Activated CD4-positive, alpha-beta T cell treated with anti-CD3 and anti-CD28 coated beads, Interleukin-2, Interleukin-6, amounts not matched to agents 100 ng/mL and 50 ng/mL, durations not matched to agents 16 hours and 8 hours (primary cell): Measurements from ENCODE around the gene REPIN1.
A peak's percentile ranks its signal among the peaks of the same experiment; 100 is the strongest.

Experiments
- DNase-seq: peaks from one replicate; pipeline ENCODE4 v3.0.0-alpha.2; 2020

REPIN1 gene

GRCh38 chr7:150368096-150368883 lies at the start of gene REPIN1:
Gene REPIN1 (plus strand): TSS chr7:150368822. CDS start chr7:150369712, 890 bp downstream.
- peak; percentile 87 for DNase-seq

GRCh38 chr7:150321788-150322113 lies 46.9 kb upstream of the REPIN1 start:
- DNase-seq = no peak

GRCh38 chr7:150322114-150322832 lies 46.3 kb upstream of the REPIN1 start:
- peak; percentile 85 for DNase-seq

GRCh38 chr7:150322833-150323681 lies 45.6 kb upstream of the REPIN1 start, which contains the start of the genes ACTR3C and LRRC61:
Gene ACTR3C (minus strand): TSS chr7:150323545. CDS start chr7:150295296, 28,249 bp downstream.
Gene LRRC61 (plus strand): TSS chr7:150323355. CDS start chr7:150336862, 13,507 bp downstream.
- peak; percentile 77 for DNase-seq

DNA sequence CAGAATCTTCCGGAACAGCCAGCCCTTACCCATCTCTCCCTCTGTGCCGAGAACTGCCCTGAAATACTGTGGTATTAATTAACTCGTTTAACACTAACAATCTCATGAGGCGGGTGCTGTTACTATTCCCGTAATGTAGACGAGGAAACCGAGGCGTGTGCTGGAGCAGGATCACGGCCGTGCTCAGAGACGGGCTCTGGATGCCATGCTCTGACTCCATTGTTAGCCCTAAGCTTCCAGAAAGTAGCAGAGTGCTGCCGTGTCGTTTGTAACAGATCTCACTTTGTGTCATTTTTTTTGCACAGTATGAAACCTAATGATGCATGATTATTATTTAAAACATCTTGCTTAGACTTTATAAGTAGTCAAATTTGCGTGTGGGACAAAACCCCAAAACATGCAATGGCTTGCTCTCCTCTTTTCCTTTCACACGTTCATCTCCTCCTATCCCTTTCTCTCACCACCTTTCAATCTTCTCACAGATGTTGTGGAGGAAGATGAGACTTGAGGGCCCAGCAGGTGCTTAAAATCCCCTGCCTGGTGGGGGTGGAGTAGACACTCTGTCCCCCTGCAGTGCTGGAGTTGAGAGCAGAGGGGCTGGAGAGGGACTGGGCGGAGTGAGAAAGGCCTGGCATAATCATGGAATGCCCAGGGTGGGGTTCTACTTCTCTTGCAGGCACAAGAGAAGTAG lies 44.8 kb upstream of the REPIN1 start:
- no peak for DNase-seq

GRCh38 chr7:150324373-150324961 lies 44.2 kb upstream of the REPIN1 start:
- DNase-seq = no peak

- DNase-seq = no peak
These were observed 43.5 kb upstream of the REPIN1 start for GRCh38 chr7:150325110-150325611.

- no peak for DNase-seq
These were observed 42.7 kb upstream of the REPIN1 start for GRCh38 chr7:150325901-150326300.

- DNase-seq = no peak
These were observed 41.9 kb upstream of the REPIN1 start for GRCh38 chr7:150326657-150327268.

GRCh38 chr7:150327308-150327707 lies 41.3 kb upstream of the REPIN1 start:
- no peak for DNase-seq

- no peak for DNase-seq
These were observed 39.1 kb upstream of the REPIN1 start for GRCh38 chr7:150329331-150330120.

GRCh38 chr7:150330211-150330885 lies 38.3 kb upstream of the REPIN1 start:
- DNase-seq = no peak

GRCh38 chr7:150332852-150333635 lies 35.6 kb upstream of the REPIN1 start:
- no peak for DNase-seq

GRCh38 chr7:150333659-150334058 lies 35.0 kb upstream of the REPIN1 start:
- no peak for DNase-seq

- DNase-seq = no peak
These were observed 34.5 kb upstream of the REPIN1 start for GRCh38 chr7:150334108-150334507.

GRCh38 chr7:150335108-150335773 lies 33.4 kb upstream of the REPIN1 start:
- no peak for DNase-seq

GRCh38 chr7:150335774-150336112 lies 32.9 kb upstream of the REPIN1 start:
- DNase-seq = no peak

- no peak for DNase-seq
These were observed 31.9 kb upstream of the REPIN1 start for GRCh38 chr7:150336746-150337145.

DNA sequence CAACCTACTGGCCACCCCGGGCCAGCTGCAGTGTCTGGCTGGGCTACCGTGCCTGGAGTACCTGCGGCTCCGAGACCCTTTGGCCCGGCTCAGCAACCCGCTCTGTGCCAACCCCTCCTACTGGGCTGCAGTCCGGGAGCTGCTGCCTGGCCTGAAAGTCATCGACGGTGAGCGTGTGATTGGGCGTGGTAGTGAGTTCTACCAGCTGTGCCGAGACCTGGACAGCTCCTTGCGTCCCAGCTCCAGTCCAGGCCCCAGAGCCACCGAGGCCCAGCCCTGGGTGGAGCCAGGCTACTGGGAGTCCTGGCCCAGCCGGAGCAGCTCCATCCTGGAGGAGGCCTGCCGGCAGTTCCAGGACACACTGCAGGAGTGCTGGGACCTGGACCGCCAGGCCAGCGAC lies 31.4 kb upstream of the REPIN1 start:
- no peak for DNase-seq
